Left ventricle myocardium inferior (tissue), 1 donor: ENCODE data around the gene COL25A1. TPM values are rescaled to one million over a fixed set of nuclear protein-coding genes. Genes with fewer than 3 reads are reported as not detected.

Source experiments
- DNase-seq: peaks from one replicate; pipeline ENCODE4 v3.0.0-alpha.2; 2020
- H3K27ac ChIP-seq: fragments of 200-600 bp; replicated peaks from 2 replicates; pipeline ENCODE4 v1.8.0; 2021
- H3K27me3 ChIP-seq: fragments of 200-600 bp; 2 replicates; pipeline ENCODE4 v1.8.0; 2021; ENCODE audit warnings: low read depth
- H3K36me3 ChIP-seq: fragments of 200-600 bp; 2 replicates; pipeline ENCODE4 v1.8.0; 2021
- H3K4me1 ChIP-seq: fragments of 200-600 bp; 2 replicates; pipeline ENCODE4 v1.8.0; 2021
- H3K4me3 ChIP-seq: fragments of 200-600 bp; 2 replicates; pipeline ENCODE4 v1.8.0; 2021; ENCODE audit warnings: mild to moderate bottlenecking, moderate library complexity
- H3K9me3 ChIP-seq: fragments of 200-600 bp; replicated peaks from 2 replicates; pipeline ENCODE4 v1.8.0; 2021
- intact Hi-C: fragments of 100-400 bp; cut with micrococcal nuclease; formaldehyde crosslinking; loops from one replicate; pipeline ENCODE4 v1.11.0; 2022
- total RNA-seq: library from RNA; stranded (reverse); fragmentation: NEBNext Ultra II Directional; extraction: Animal tissue kit (Norgen Biotek cat#: 25700); gene quantifications from one replicate; pipeline ENCODE4 v1.2.1, GENCODE V29; 2021
- TF ChIP-seq, protein P1 (sequence below): fragments of 200-600 bp; IDR thresholded peaks from 2 replicates; pipeline ENCODE4 v1.8.0; 2021; ENCODE audit warnings: antibody characterized with exemption, mild to moderate bottlenecking, borderline replicate concordance
- donor health status: DM: no; HTN: yes; CAD: no; lungs with severe emphysema.

COL25A1 gene
- total RNA-seq, 1 donor from 2014 or later = 0.77 TPM

DNA sequence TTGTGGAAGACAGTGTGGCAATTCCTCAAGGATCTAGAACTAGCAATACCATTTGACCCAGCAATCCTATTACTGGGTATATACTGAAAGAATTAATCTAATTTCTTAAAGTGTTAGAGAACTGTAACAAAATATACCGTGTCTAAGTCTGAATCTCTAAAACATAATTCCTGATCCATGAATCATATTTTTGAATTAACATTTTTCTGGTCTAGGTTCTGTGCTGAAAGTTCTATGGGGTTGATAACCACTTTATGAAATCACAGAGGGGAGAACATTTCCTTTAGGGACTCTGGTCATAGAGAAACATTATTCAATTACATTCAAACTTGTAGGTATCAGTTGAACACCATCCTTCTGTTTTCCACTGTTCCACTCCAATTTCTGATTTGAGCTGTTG is 447.7 kb downstream of the COL25A1 start:
- no peak for DNase-seq
- no peaks in the 10 kb centered on the region for H3K9me3 ChIP-seq
- intact Hi-C loops = no loop called here
- H3K27me3 ChIP-seq = no peaks in the 10 kb centered on the region
- no peak overlapping the region for H3K27ac ChIP-seq
- TF ChIP-seq, protein P1, sequence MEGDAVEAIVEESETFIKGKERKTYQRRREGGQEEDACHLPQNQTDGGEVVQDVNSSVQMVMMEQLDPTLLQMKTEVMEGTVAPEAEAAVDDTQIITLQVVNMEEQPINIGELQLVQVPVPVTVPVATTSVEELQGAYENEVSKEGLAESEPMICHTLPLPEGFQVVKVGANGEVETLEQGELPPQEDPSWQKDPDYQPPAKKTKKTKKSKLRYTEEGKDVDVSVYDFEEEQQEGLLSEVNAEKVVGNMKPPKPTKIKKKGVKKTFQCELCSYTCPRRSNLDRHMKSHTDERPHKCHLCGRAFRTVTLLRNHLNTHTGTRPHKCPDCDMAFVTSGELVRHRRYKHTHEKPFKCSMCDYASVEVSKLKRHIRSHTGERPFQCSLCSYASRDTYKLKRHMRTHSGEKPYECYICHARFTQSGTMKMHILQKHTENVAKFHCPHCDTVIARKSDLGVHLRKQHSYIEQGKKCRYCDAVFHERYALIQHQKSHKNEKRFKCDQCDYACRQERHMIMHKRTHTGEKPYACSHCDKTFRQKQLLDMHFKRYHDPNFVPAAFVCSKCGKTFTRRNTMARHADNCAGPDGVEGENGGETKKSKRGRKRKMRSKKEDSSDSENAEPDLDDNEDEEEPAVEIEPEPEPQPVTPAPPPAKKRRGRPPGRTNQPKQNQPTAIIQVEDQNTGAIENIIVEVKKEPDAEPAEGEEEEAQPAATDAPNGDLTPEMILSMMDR = no peak
- H3K4me1 ChIP-seq = no peaks in the 10 kb centered on the region
- no peaks in the 10 kb centered on the region for H3K36me3 ChIP-seq
- no peak overlapping the region for H3K4me3 ChIP-seq

DNA sequence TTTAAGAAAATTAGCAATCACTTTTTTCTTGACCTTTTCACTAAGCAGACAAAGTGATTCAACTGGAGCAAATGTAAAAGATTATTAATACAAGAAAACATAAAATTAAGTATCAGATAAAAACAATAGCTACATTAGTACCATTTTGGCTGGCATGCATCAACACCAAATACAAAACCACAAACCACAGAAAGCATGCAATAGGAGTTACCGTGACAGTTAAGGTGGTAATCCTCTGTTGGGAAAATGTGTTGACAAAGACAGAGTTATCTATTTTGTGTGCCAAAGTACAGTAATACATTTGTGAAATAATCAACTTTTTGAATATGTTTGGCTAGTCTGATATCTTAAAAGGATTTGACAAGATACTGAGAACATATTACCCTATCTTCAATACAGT is 449.8 kb downstream of the COL25A1 start:
- intact Hi-C loops = no loop called here

DNA sequence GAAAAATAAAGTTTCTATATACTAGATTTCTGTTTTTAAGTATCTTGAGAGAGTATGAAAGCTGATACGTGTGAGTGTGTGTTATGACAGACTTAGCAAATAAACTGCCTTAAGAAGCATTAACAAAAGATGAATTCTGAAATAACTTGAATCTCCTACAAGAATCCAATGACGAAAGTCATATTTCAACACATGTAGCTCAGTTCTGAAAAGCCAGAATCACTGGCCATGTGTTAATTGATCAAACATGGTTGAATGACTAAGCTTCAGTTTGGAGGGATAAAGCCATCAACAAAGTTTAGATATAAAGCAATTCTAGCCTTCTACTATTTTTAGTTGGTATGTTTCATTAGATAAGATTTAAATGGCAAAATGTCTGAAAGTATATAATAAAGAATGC is 451.1 kb downstream of the COL25A1 start:
- Histone ChIP-seq H3K27me3 (no peaks in the 10 kb centered on the region), H3K4me1 (no peaks in the 10 kb centered on the region), H3K9me3 (no peaks in the 10 kb centered on the region), H3K4me3 (no peak overlapping the region), H3K27ac (no peak overlapping the region), H3K36me3 (no peaks in the 10 kb centered on the region)
- no peak for DNase-seq
- intact Hi-C loops = no loop called here
- TF ChIP-seq, protein P1 = no peak

More for the DNA sequence above, 449.8 kb downstream of the COL25A1 start:
- DNase-seq = no peak
- Histone ChIP-seq H3K4me3 (no peak overlapping the region), H3K4me1 (no peaks in the 10 kb centered on the region), H3K9me3 (no peaks in the 10 kb centered on the region), H3K36me3 (no peaks in the 10 kb centered on the region), H3K27me3 (no peaks in the 10 kb centered on the region), H3K27ac (no peak overlapping the region)
- TF ChIP-seq, protein P1 = no peak

DNA sequence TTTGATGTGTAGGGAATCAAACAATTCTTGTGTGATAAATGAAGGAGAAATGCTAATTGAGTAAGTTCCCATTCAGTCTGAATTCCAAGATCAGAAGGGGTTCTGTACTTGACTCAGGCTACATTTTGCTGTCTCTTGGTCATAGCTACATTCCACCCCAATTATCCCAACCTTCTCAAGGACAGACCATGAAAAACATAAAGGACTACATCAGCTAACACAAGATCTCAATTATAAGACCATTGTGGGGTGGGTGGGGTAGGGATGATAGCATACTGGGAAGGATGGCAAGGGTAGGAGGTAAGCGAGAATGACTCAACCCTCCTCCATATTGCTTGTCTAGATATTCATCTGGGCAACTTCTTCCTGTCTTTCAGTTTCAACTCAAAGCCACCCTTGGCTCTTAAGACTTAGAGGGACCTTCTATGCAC is 452.2 kb downstream of the COL25A1 start:
- H3K36me3 ChIP-seq = no peaks in the 10 kb centered on the region
- no peaks in the 10 kb centered on the region for H3K4me1 ChIP-seq
- intact Hi-C loops = no loop called here
- no peaks in the 10 kb centered on the region for H3K9me3 ChIP-seq
- no peak for DNase-seq
- no peak overlapping the region for H3K4me3 ChIP-seq
- no peaks in the 10 kb centered on the region for H3K27me3 ChIP-seq
- TF ChIP-seq, protein P1 = no peak
- H3K27ac ChIP-seq = no peak overlapping the region

DNA sequence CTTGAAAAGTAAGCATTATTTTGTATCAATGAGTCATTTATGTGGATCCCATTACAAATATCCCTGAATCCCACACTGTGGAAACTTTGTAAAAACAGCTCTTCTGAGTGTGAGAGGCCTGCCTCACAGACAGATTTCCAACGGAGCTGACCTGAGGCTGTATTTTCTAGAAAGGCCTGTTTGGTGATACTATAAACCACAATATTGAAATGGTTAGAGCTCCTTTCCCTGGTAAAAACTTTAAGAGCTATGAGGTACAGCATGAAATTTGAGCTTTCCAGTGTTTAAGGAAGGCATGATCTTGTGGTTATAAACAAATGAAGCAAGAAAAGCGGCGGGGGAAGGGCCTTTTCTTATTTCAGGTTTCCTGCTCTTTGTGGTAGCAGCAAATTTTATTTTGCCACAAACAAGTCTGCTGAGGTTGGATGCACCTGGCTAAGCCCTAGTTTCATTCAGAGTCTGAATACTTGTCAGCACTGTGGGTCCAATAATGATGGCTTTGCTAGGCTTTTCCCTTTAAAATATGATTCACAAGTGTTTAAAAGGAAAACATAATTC is 452.8 kb downstream of the COL25A1 start:
- intact Hi-C loops = no loop called here

More for the DNA sequence above, 452.8 kb downstream of the COL25A1 start:
- Histone ChIP-seq H3K27ac (no peak overlapping the region), H3K27me3 (no peaks in the 10 kb centered on the region), H3K36me3 (no peaks in the 10 kb centered on the region), H3K4me1 (no peaks in the 10 kb centered on the region), H3K9me3 (no peaks in the 10 kb centered on the region), H3K4me3 (no peak overlapping the region)
- no peak for DNase-seq
- TF ChIP-seq, protein P1 = no peak
